Measurements from ENCODE around the gene ST8SIA4.

Gene ST8SIA4

GRCh38 chr5:100898504-100899346 lies 4.4 kb downstream of the ST8SIA4 start:
- peak overlapping the region; percentile 99 for H3K27ac Mint-ChIP-seq
- peaks cover 29 to 48% of the 10 kb centered on the region in 2 donors for H3K36me3 Mint-ChIP-seq
- DNase-seq, result no peak
- peaks cover 0 to 1% of the 10 kb centered on the region in 2 donors for H3K9me3 Mint-ChIP-seq
- H3K4me3 Mint-ChIP-seq, result peak overlapping the region; percentile 79 to 81
- H3K4me1 Mint-ChIP-seq, result peaks cover 21 to 45% of the 10 kb centered on the region in 2 donors
- H3K27me3 Mint-ChIP-seq, result no peaks in the 10 kb centered on the region
- ATAC-seq (replicated peaks), result peak; percentile 3 to 9

- peaks cover 20 to 42% of the 10 kb centered on the region in 2 donors for H3K4me1 Mint-ChIP-seq
- ATAC-seq (replicated peaks) (no peak), DNase-seq (no peak)
- peaks cover 24 to 40% of the 10 kb centered on the region in 2 donors for H3K36me3 Mint-ChIP-seq
- H3K27ac Mint-ChIP-seq, result peak overlapping the region; percentile 20
- no peaks in the 10 kb centered on the region for H3K27me3 Mint-ChIP-seq
- no peak overlapping the region for H3K4me3 Mint-ChIP-seq
- H3K9me3 Mint-ChIP-seq, result peaks cover 0 to 1% of the 10 kb centered on the region in 2 donors
Measured at GRCh38 chr5:100896054-100896453, 7.0 kb downstream of the ST8SIA4 start.

GRCh38 chr5:100890461-100891008 lies 12.5 kb downstream of the ST8SIA4 start:
- no peaks in the 10 kb centered on the region for H3K9me3 Mint-ChIP-seq
- H3K4me3 Mint-ChIP-seq, result peak overlapping the region; percentile 64 to 69
- no peak for DNase-seq
- ATAC-seq (replicated peaks), result peak; percentile 53 to 75
- peaks cover 18 to 43% of the 10 kb centered on the region in 2 donors for H3K4me1 Mint-ChIP-seq
- H3K27me3 Mint-ChIP-seq, result no peaks in the 10 kb centered on the region
- peak overlapping the region; percentile 92 for H3K27ac Mint-ChIP-seq
- peaks cover 17 to 33% of the 10 kb centered on the region in 2 donors for H3K36me3 Mint-ChIP-seq

GRCh38 chr5:100889896-100890295 lies 13.2 kb downstream of the ST8SIA4 start:
- DNase-seq (no peak), ATAC-seq (replicated peaks) (peak in 1 of 2 donors; percentile 38)
- Mint-ChIP-seq H3K4me3 (peak overlapping the region; percentile 64 to 69), H3K4me1 (peaks cover 18 to 44% of the 10 kb centered on the region in 2 donors), H3K36me3 (peaks cover 19 to 32% of the 10 kb centered on the region in 2 donors), H3K27ac (peak overlapping the region; percentile 92), H3K9me3 (no peaks in the 10 kb centered on the region), H3K27me3 (no peaks in the 10 kb centered on the region)

- peaks cover 20 to 44% of the 10 kb centered on the region in 2 donors for H3K4me1 Mint-ChIP-seq
- peak; percentile 78 to 88 for ATAC-seq (replicated peaks)
- peak overlapping the region; percentile 71 to 75 for H3K4me3 Mint-ChIP-seq
Measured at GRCh38 chr5:100889165-100889743, 13.8 kb downstream of the ST8SIA4 start.

GRCh38 chr5:100877274-100877673 lies 25.8 kb downstream of the ST8SIA4 start:
- Mint-ChIP-seq H3K27me3 (no peaks in the 10 kb centered on the region), H3K4me1 (peaks cover 20 to 45% of the 10 kb centered on the region in 2 donors), H3K36me3 (peaks cover 37 to 58% of the 10 kb centered on the region in 2 donors), H3K4me3 (no peak overlapping the region), H3K9me3 (peaks cover 9 to 21% of the 10 kb centered on the region in 2 donors), H3K27ac (peak overlapping the region; percentile 75)
- ATAC-seq (replicated peaks), result no peak
- no peak for DNase-seq

More at GRCh38 chr5:100889165-100889743, 13.8 kb downstream of the ST8SIA4 start:
- H3K9me3 Mint-ChIP-seq, result peaks cover 0 to 3% of the 10 kb centered on the region in 2 donors
- no peaks in the 10 kb centered on the region for H3K27me3 Mint-ChIP-seq
- H3K27ac Mint-ChIP-seq, result peak overlapping the region; percentile 93
- H3K36me3 Mint-ChIP-seq, result peaks cover 21 to 34% of the 10 kb centered on the region in 2 donors
- DNase-seq, result no peak

- Mint-ChIP-seq H3K27me3 (no peaks in the 10 kb centered on the region), H3K4me3 (peak overlapping the region in 1 of 2 donors; percentile 16), H3K27ac (peak overlapping the region; percentile 81), H3K36me3 (peaks cover 36 to 55% of the 10 kb centered on the region in 2 donors), H3K9me3 (peaks cover 4 to 13% of the 10 kb centered on the region in 2 donors), H3K4me1 (peaks cover 17 to 41% of the 10 kb centered on the region in 2 donors)
- DNase-seq, result peak; percentile 34
- peak; percentile 96 to 97 for ATAC-seq (replicated peaks)
Measured at GRCh38 chr5:100872408-100873190, 30.5 kb downstream of the ST8SIA4 start.

- Mint-ChIP-seq H3K9me3 (peaks cover 3 to 5% of the 10 kb centered on the region in 2 donors), H3K4me3 (no peak overlapping the region), H3K27me3 (no peaks in the 10 kb centered on the region), H3K4me1 (peaks cover 12 to 33% of the 10 kb centered on the region in 2 donors), H3K36me3 (peaks cover 36 to 64% of the 10 kb centered on the region in 2 donors), H3K27ac (no peak overlapping the region)
- no peak for DNase-seq
- ATAC-seq (replicated peaks), result no peak
Measured at GRCh38 chr5:100867039-100867562, 36.0 kb downstream of the ST8SIA4 start.

GRCh38 chr5:100864931-100865330 lies 38.2 kb downstream of the ST8SIA4 start:
- DNase-seq (no peak), ATAC-seq (replicated peaks) (no peak)
- Mint-ChIP-seq H3K36me3 (peaks cover 39 to 70% of the 10 kb centered on the region in 2 donors), H3K27ac (peak overlapping the region; percentile 11), H3K9me3 (peaks cover 7 to 11% of the 10 kb centered on the region in 2 donors), H3K27me3 (no peaks in the 10 kb centered on the region), H3K4me1 (peaks cover 22 to 49% of the 10 kb centered on the region in 2 donors), H3K4me3 (no peak overlapping the region)

GRCh38 chr5:100863739-100864138 lies 39.3 kb downstream of the ST8SIA4 start:
- ATAC-seq (replicated peaks), result no peak
- Mint-ChIP-seq H3K27ac (no peak overlapping the region), H3K9me3 (peaks cover 7 to 11% of the 10 kb centered on the region in 2 donors), H3K27me3 (no peaks in the 10 kb centered on the region), H3K36me3 (peaks cover 34 to 64% of the 10 kb centered on the region in 2 donors), H3K4me3 (no peak overlapping the region), H3K4me1 (peaks cover 23 to 51% of the 10 kb centered on the region in 2 donors)
- DNase-seq, result no peak

GRCh38 chr5:100861148-100861547 lies 41.9 kb downstream of the ST8SIA4 start:
- peak overlapping the region; percentile 88 for H3K27ac Mint-ChIP-seq
- ATAC-seq (replicated peaks) (peak; percentile 85 to 91), DNase-seq (no peak)
- H3K36me3 Mint-ChIP-seq, result peaks cover 36 to 58% of the 10 kb centered on the region in 2 donors
- peaks cover 7 to 11% of the 10 kb centered on the region in 2 donors for H3K9me3 Mint-ChIP-seq
- H3K4me3 Mint-ChIP-seq, result peak overlapping the region; percentile 36 to 50
- H3K4me1 Mint-ChIP-seq, result peaks cover 27 to 53% of the 10 kb centered on the region in 2 donors
- H3K27me3 Mint-ChIP-seq, result no peaks in the 10 kb centered on the region

- H3K9me3 Mint-ChIP-seq, result peaks cover 4 to 11% of the 10 kb centered on the region in 2 donors
- no peaks in the 10 kb centered on the region for H3K27me3 Mint-ChIP-seq
- H3K4me3 Mint-ChIP-seq, result peak overlapping the region; percentile 21 to 48
- DNase-seq (no peak), ATAC-seq (replicated peaks) (peak; percentile 47 to 54)
- peaks cover 35 to 56% of the 10 kb centered on the region in 2 donors for H3K36me3 Mint-ChIP-seq
- H3K27ac Mint-ChIP-seq, result peak overlapping the region; percentile 85
- peaks cover 27 to 52% of the 10 kb centered on the region in 2 donors for H3K4me1 Mint-ChIP-seq
Measured at GRCh38 chr5:100860407-100860806, 42.7 kb downstream of the ST8SIA4 start.

GRCh38 chr5:100858987-100859545 lies 44.0 kb downstream of the ST8SIA4 start:
- Mint-ChIP-seq H3K9me3 (peaks cover 4 to 16% of the 10 kb centered on the region in 2 donors), H3K36me3 (peaks cover 39 to 54% of the 10 kb centered on the region in 2 donors), H3K4me3 (no peak overlapping the region), H3K27me3 (no peaks in the 10 kb centered on the region), H3K27ac (no peak overlapping the region), H3K4me1 (peaks cover 32 to 59% of the 10 kb centered on the region in 2 donors)
- ATAC-seq (replicated peaks), result no peak
- no peak for DNase-seq

Data from stimulated activated naive B cell treated with anti-CD40 and anti-IgM and Interleukin-4, amounts not matched to agents 10 μg/mL and 1 μg/mL and 100 μg/mL, for 72 hours (primary cell).